ENCODE measurements around the gene CENATAC. TPM values are rescaled to one million over a fixed set of nuclear protein-coding genes. Genes with fewer than 3 reads are reported as not detected.

Gene CENATAC
- total and polyA plus RNA-seq, 9 of the 15 experiments (the other 6 are each of a cell fraction or from before 2014, with no cell fraction given) = 2.4 to 25.5 (median 13.7) TPM

- TF ChIP-seq ZNF449 (CRISPR knock-in tag; IDR thresholded peaks at IDR 0.05) = no peak
- no peak for TF ChIP-seq ZKSCAN1 (IDR thresholded peaks at IDR 0.05; ENCODE audit: low read depth, low read length)
- no peak for TF ChIP-seq NR3C1 (CRISPR knock-in tag; IDR thresholded peaks at IDR 0.05)
- TF ChIP-seq SMC3 (conservative IDR thresholded peaks at IDR 0.05; ENCODE audit: insufficient read depth, low read depth, low read length) = no peak
- TF ChIP-seq CHD7 (IDR thresholded peaks at IDR 0.05; ENCODE audit: low read depth, low read length) = no peak
- TF ChIP-seq HMG20A (CRISPR knock-in tag; conservative IDR thresholded peaks at IDR 0.05) = no peak
- no peak for TF ChIP-seq ZNF696 (CRISPR knock-in tag; conservative IDR thresholded peaks at IDR 0.05)
- no peak for TF ChIP-seq MCM5 (IDR thresholded peaks at IDR 0.05; ENCODE audit: low read depth)
- no peak for TF ChIP-seq TAF9B (IDR thresholded peaks at IDR 0.05; ENCODE audit: partially characterized antibody)
- TF ChIP-seq PBX2 (CRISPR knock-in tag; IDR thresholded peaks at IDR 0.05; ENCODE audit: low read depth) = no peak
- no peak for TF ChIP-seq PBX2 (tag; conservative IDR thresholded peaks at IDR 0.05; ENCODE audit: low read depth)
- TF ChIP-seq SAFB2 (IDR thresholded peaks at IDR 0.05; ENCODE audit: borderline replicate concordance, low read depth, low read length, severe bottlenecking) = no peak
- TF ChIP-seq ZNF217 (CRISPR knock-in tag; IDR thresholded peaks at IDR 0.05) = no peak
Observed at GRCh38 chr11:119056421-119056999, 58.6 kb downstream of the CENATAC start (continued).
